Measurements from ENCODE around the gene RIOK3.
A peak's percentile ranks its signal among the peaks of the same experiment; 100 is the strongest.

RIOK3 gene

DNA sequence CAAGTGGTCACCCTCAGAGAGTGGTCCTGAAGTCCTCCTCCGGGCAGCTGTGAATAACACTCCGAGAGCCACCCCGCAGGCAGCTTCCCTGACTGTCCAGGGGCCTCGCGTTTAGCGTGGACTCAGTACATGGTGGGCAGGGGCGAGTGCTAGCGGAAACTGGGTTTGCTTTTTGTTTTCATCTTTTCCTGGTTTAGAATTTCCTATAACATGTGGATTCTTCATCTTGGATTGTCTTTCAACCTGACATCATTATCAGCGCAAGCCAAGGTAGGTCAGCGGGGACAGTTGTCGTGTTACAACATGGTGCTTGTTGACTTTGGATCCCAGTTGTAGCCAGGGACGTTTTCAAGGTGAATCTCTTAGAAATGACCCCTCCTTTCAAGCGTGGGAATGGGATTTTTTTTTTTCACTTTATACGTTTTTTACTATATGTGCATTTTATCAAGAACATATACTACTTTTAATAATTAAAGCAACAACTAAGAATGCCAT lies 71.2 kb downstream of the RIOK3 start:
- Histone ChIP-seq H3K27ac (peak overlapping the region; percentile 70; the same call in 1 of the 2 replicates), H3K4me1 (peaks cover 61% of the 10 kb centered on the region)

DNA sequence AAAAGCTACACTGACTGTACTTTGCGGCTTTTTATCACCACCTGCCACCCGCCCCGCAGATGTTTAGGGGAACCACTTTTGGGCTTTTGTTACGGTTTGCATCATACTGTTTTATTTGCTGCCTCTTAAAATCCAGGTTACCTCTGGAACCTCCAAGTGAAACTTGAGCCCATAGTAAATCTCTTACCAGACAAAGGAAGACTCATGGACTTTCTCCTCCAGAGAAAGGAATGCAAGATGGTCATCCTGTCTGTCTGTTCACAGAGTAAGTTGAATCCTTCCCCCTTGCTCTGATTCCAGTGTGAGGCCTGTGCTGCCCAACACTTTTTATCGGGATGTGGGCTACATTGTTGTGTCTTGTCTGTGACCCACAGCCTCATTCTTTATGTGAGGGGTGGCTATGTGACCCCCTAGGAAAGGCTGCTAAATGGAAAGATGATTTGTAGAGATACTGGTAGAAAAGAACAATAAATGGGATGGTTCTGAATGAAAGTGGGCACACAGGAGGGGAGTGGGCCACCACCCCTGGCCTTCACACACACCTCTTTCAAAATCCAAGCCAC lies 73.5 kb downstream of the RIOK3 start:
- Histone ChIP-seq H3K27me3 (no peaks in the 10 kb centered on the region), H4K20me1 (no peaks in the 10 kb centered on the region), H3K9me3 (peaks cover 3% of the 10 kb centered on the region; the same call in 1 of the 2 replicates), H3K27ac (no peak overlapping the region), H3K9ac (no peak overlapping the region), H3K36me3 (peaks cover 96% of the 10 kb centered on the region), H3K4me1 (peaks cover 66% of the 10 kb centered on the region), H3K4me2 (no peak overlapping the region), H3K4me3 (no peak overlapping the region)
- TF ChIP-seq Cebpa-rat (IDR thresholded peaks at IDR 0.05) = no peak

More for the DNA sequence above, 71.2 kb downstream of the RIOK3 start:
- Histone ChIP-seq H3K4me2 (peak overlapping the region; percentile 73), H3K4me3 (no peak overlapping the region), H3K36me3 (peaks cover 96% of the 10 kb centered on the region), H3K27me3 (no peaks in the 10 kb centered on the region), H3K9ac (0 out of 2 replicates have a peak overlapping the region, but pooled peaks have one; percentile 42), H4K20me1 (no peaks in the 10 kb centered on the region), H3K9me3 (no peaks in the 10 kb centered on the region)
- TF ChIP-seq Cebpa-rat (IDR thresholded peaks at IDR 0.05) = no peak

DNA sequence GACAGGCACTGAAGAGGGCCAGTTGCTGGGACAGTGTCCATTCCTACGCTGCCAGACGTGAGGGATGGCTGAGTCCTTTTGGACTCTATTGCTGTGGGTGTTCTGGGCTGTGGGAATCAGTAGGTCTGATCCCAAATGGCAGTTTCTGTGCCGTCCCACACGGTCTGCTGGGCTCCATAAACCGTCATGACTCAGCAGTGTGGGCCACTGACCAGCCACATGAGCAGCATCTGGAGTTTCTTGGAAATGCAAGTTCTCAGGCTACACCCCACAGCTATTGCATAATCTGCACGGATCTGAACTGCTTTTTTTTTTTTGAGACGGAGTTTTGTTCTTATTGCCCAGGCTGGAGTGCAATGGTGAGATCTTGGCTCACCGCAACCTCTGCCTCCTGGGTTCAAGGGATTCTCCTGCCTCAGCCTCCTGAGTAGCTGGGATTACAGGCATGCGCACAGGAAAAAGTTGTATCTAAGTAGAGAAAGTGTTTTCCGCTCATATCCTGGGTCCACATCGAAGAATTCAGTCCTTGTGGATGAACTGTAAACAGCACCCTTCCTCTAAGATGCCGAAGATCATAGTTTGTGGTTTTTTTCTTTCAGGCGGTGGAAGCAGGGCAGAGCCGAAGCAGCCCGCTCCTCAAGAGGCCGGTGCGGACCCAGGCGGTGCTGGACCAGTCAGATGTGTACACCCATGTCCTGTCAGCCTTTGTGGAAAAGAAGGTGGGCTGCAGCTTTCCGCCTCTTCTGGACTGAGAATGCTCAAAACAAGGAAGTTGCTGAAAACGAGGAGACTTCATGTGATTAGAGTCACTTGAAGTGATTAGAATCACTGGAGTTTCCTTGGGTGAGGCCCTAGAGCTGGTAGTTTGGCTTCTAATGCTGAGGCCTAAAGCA lies 75.7 kb downstream of the RIOK3 start:
- Histone ChIP-seq H3K27me3 (no peaks in the 10 kb centered on the region), H3K4me2 (peak overlapping the region; percentile 77), H3K9me3 (peaks cover 8% of the 10 kb centered on the region; the same call in 1 of the 2 replicates), H3K4me1 (peaks cover 44% of the 10 kb centered on the region), H3K4me3 (no peak overlapping the region), H3K9ac (peak overlapping the region; percentile 11; the same call in 1 of the 2 replicates), H4K20me1 (no peaks in the 10 kb centered on the region), H3K27ac (peak overlapping the region; percentile 63), H3K36me3 (peaks cover 99% of the 10 kb centered on the region)
- TF ChIP-seq Cebpa-rat (IDR thresholded peaks at IDR 0.05) = peak; percentile 30; the same call in 1 of the 2 replicates

DNA sequence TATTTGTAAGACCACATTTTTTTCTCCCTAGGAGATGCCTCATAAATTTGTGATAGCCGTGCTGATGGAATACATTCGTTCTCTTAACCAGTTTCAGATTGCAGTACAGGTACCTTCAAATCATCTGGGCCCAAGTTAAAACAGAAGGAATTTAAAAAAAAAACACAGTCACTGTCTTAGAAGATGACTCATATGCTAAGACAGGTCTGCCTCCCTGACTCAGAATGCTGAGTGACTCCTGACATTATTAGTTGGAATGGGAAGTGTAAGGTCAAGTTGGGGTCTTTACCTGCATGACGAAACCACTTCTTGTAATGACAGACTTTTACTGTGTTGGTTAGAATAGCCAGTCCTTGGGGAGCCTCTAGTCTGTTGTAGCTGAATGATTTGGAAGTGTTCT lies 76.5 kb downstream of the RIOK3 start:
- H4K20me1 ChIP-seq = no peaks in the 10 kb centered on the region
- H3K4me3 ChIP-seq = peak overlapping the region; percentile 12; the same call in 1 of the 2 replicates
- peak overlapping the region; percentile 11; the same call in 1 of the 2 replicates for H3K9ac ChIP-seq
- H3K36me3 ChIP-seq = peaks cover 100% of the 10 kb centered on the region
- H3K4me1 ChIP-seq = peaks cover 36% of the 10 kb centered on the region
- H3K27ac ChIP-seq = peak overlapping the region; percentile 63
- peak overlapping the region; percentile 77 for H3K4me2 ChIP-seq
- H3K27me3 ChIP-seq = no peaks in the 10 kb centered on the region
- H3K9me3 ChIP-seq = peaks cover 8% of the 10 kb centered on the region; the same call in 1 of the 2 replicates
- TF ChIP-seq Cebpa-rat (IDR thresholded peaks at IDR 0.05) = no peak

DNA sequence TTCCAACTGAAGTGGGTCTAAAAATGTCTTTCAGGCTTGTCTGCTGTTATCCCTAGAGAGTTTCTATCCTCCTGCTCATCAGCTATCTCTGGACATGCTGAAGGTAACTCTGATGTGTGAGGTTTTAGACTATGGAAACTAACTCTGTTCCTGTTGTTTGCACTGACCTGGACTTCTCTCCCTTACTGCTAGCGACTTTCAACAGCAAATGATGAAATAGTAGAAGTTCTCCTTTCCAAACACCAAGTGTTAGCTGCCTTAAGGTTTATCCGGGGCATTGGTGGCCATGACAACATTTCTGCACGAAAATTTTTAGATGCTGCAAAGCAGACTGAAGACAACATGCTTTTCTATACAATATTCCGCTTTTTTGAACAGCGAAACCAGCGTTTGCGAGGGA lies 77.1 kb downstream of the RIOK3 start:
- Histone ChIP-seq H3K9ac (peak overlapping the region; percentile 11; the same call in 1 of the 2 replicates), H3K9me3 (peaks cover 8% of the 10 kb centered on the region; the same call in 1 of the 2 replicates), H3K36me3 (peaks cover 100% of the 10 kb centered on the region), H3K27ac (peak overlapping the region; percentile 63), H4K20me1 (no peaks in the 10 kb centered on the region), H3K4me1 (peaks cover 35% of the 10 kb centered on the region), H3K27me3 (no peaks in the 10 kb centered on the region), H3K4me3 (peak overlapping the region; percentile 12; the same call in 1 of the 2 replicates), H3K4me2 (peak overlapping the region; percentile 77)
- TF ChIP-seq Cebpa-rat (IDR thresholded peaks at IDR 0.05) = no peak

DNA sequence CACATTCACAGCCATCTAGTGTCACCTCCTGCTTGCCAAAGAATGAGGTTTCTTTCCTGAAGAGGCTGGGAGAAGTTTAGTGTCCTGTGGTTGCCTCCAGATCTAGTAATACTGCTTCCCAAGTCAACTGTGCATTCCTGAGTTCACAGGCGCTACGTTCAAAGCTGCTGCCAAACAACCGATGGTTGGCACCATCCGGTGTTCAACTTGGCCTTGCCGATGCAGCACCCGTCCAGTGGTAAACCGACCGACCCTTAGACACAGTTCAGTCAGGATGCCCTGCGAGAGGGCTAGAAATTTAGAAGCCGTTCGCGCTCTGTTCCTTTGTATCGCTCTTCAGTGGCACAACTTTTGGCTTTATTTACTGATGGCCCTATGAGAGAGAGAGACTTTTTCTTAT lies 78.8 kb downstream of the RIOK3 start:
- TF ChIP-seq Cebpa-rat (IDR thresholded peaks at IDR 0.05) = no peak
- Histone ChIP-seq H4K20me1 (no peaks in the 10 kb centered on the region), H3K4me1 (peaks cover 35% of the 10 kb centered on the region), H3K9ac (no peak overlapping the region), H3K4me2 (peak overlapping the region; percentile 77; the same call in 1 of the 2 replicates), H3K27me3 (no peaks in the 10 kb centered on the region), H3K27ac (peak overlapping the region; percentile 42; the same call in 1 of the 2 replicates), H3K9me3 (peaks cover 8% of the 10 kb centered on the region; the same call in 1 of the 2 replicates), H3K36me3 (peaks cover 100% of the 10 kb centered on the region), H3K4me3 (no peak overlapping the region)

Data from BLaER1 (cell line).